Left lung (tissue), 10 donors: ENCODE measurements around the gene PSORS1C1. TPM values are rescaled to one million over a fixed set of nuclear protein-coding genes. Genes with fewer than 3 reads are reported as not detected.

Experiments used
- ATAC-seq: fragments of 200-7000 bp; cut with Tn5 transposase; one replicate; pipeline ENCODE4 v1.9.1; 2020; ENCODE audit warnings: moderate library complexity
- DNase-seq, 4 donors: peaks; one replicate each; pipeline ENCODE4 v3.0.0-alpha.2; 2013 to 2020
- H3K27ac ChIP-seq, 2 donors: fragments of 200-600 bp; sonication (generic) in 1 of 2; one replicate each; pipeline versions ENCODE4 v1.5.0 to v1.8.0; 2020 to 2021
- H3K27me3 ChIP-seq, 2 donors: fragments of 200-600 bp; sonication (generic) in 1 of 2; one replicate each; pipeline versions ENCODE4 v1.5.0 to v1.8.0; 2020 to 2021
- H3K36me3 ChIP-seq, 2 donors: fragments of 200-600 bp; sonication (generic) in 1 of 2; one replicate each; pipeline versions ENCODE4 v1.5.0 to v1.8.0; 2020 to 2021
- H3K4me1 ChIP-seq, 2 donors: fragments of 200-600 bp; one replicate each; pipeline ENCODE4 v1.8.0; 2021
- H3K4me3 ChIP-seq, 2 donors: fragments of 200-600 bp; sonication (generic) in 1 of 2; one replicate each; pipeline versions ENCODE4 v1.5.0 to v1.8.0; 2020 to 2021; ENCODE audit warnings: mild to moderate bottlenecking in 1 of 2
- H3K9me3 ChIP-seq, 2 donors: fragments of 200-600 bp; sonication (generic) in 1 of 2; one replicate each; pipeline versions ENCODE4 v1.5.0 to v1.8.0; 2020 to 2021
- CTCF ChIP-seq, 2 donors: fragments of 200-600 bp; sonication (generic) in 1 of 2; IDR thresholded peaks; one replicate each; pipeline versions ENCODE4 v1.5.0 to v1.8.0; 2021; ENCODE audit warnings: antibody characterized with exemption in 2 of 2
- intact Hi-C, 2 donors: fragments of 100-400 bp; cut with DNase I; formaldehyde crosslinking; loops; one replicate each; pipeline versions ENCODE4 v1.11.2 to v1.14.2; 2022
- polyA plus RNA-seq, 6 donors: library from polyadenylated mRNA; unstranded; fragments of 120-200 nt; gene quantifications; one replicate each; pipeline ENCODE4 v1.2.1, GENCODE V29; 2013; ENCODE audit not compliant: insufficient read length in 6 of 6
- total RNA-seq, 2 donors: library from RNA; stranded (reverse); fragmentation: NEBNext Ultra II Directional; extraction: Animal tissue kit (Norgen Biotek cat#: 25700); gene quantifications; one replicate each; pipeline ENCODE4 v1.2.1, GENCODE V29; 2021
- donor health status: DM: no; HTN: yes; CAD: no.
- donor health status: DM: no; HTN: no; CAD: no.

PSORS1C1 gene
- total and polyA plus RNA-seq, 8 donors: 0.09 to 11.7 (median 0.58) TPM

DNA sequence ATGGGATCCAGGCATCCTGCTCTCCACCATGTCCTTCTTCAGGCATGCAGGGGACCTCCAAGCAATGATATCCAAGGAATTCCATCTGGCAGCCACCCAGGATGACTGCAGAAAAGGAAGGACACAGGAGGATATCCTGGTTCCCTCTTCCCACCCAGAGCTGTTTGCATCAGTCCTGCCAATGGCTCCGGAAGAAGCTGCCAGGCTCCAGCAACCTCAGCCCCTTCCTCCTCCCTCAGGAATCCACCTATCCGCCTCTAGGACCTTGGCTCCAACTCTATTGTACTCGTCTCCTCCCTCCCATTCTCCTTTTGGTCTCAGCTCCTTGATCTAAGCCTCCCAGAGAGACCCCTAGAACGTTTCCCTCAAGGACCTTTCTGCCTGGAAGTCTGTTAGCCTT is 25.0 kb downstream of the PSORS1C1 start:
- DNase-seq (no peak), ATAC-seq (no peak)
- Histone ChIP-seq H3K27ac (no peak overlapping the region), H3K9me3 (no peaks in the 10 kb centered on the region), H3K4me3 (no peak overlapping the region), H3K27me3 (no peaks in the 10 kb centered on the region), H3K4me1 (peaks cover 0 to 5% of the 10 kb centered on the region in 2 donors), H3K36me3 (peaks cover 0 to 20% of the 10 kb centered on the region in 2 donors)
- no peak for TF ChIP-seq CTCF (IDR thresholded peaks at IDR 0.05)
- intact Hi-C loops: loop anchor here (2.0 to 10.0 kb wide), 3 partner anchors 51 to 228 kb away; no protein-coding TSS in a partner anchor

GRCh38 chr6:31140643-31141042 is 26.0 kb downstream of the PSORS1C1 start:
- intact Hi-C loops: no loop called here

DNA sequence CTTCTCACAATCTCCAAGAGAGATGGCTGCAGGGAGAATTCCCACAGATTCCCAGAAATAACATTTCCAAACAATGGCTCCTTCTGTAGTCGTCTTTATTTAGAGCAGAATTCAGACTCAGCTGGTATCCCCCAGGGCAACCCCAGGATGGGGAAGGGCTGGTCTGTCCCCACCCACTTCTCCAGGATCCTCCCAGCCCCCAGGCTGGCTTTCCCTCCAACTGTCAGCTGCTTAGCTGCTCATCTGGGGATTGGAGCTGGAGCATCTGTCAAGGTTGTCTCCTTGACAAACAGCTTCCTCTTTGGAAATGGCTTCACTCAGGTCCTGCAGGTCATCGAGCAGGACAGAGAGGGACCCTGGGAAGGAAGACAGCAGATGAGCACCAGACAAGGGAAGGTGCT is 27.8 kb downstream of the PSORS1C1 start:
- Histone ChIP-seq H3K4me1 (peaks cover 0 to 5% of the 10 kb centered on the region in 2 donors), H3K9me3 (no peaks in the 10 kb centered on the region), H3K36me3 (peaks cover 0 to 28% of the 10 kb centered on the region in 2 donors), H3K27me3 (no peaks in the 10 kb centered on the region), H3K27ac (no peak overlapping the region), H3K4me3 (no peak overlapping the region)
- DNase-seq: no peak
- intact Hi-C loops: no loop called here
- TF ChIP-seq CTCF (IDR thresholded peaks at IDR 0.05): no peak
- no peak for ATAC-seq

More at GRCh38 chr6:31140643-31141042, 26.0 kb downstream of the PSORS1C1 start:
- Histone ChIP-seq H3K4me3 (no peak overlapping the region), H3K9me3 (no peaks in the 10 kb centered on the region), H3K27me3 (no peaks in the 10 kb centered on the region), H3K27ac (no peak overlapping the region), H3K36me3 (peaks cover 0 to 28% of the 10 kb centered on the region in 2 donors), H3K4me1 (peaks cover 0 to 5% of the 10 kb centered on the region in 2 donors)
- no peak for TF ChIP-seq CTCF (IDR thresholded peaks at IDR 0.05)
- DNase-seq (no peak), ATAC-seq (no peak)

DNA sequence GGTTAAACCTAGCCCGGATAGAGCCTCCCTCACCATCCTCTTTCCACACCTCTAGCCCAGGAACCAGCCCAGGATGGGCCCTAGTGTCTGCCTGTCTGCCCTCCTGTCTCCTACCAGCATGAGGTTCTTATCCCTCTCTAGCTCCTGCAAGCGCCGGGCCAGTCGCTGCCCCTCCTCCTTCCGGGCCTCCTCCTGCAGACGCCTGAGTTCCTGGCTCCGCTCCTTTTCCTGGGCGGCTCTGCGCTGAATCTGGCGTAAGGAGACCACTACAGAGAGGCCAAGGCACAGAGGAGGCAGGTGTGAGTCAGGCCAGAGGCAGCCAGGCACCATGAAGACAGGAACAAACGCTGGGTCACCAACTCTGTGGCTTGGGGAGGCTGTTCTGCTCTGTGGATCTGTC is 28.5 kb downstream of the PSORS1C1 start:
- intact Hi-C loops: no loop called here
- no peak for DNase-seq
- no peak overlapping the region for H3K27ac ChIP-seq

More for the DNA sequence above, 28.5 kb downstream of the PSORS1C1 start:
- Histone ChIP-seq H3K4me3 (no peak overlapping the region), H3K27me3 (no peaks in the 10 kb centered on the region), H3K36me3 (peaks cover 0 to 28% of the 10 kb centered on the region in 2 donors), H3K4me1 (no peaks in the 10 kb centered on the region), H3K9me3 (no peaks in the 10 kb centered on the region)
- TF ChIP-seq CTCF (IDR thresholded peaks at IDR 0.05): no peak
- ATAC-seq: peak; percentile 64
